Suppressor macrophage treated with lipopolysaccharide for 1 hour (primary cell): ENCODE results near the gene JAG1.
A peak's percentile ranks its signal among the peaks of the same experiment; 100 is the strongest.

ENCODE experiments used
- DNase-seq, 3 donors: peaks; one replicate each; pipeline ENCODE4 v3.0.0-alpha.2; 2020 to 2022

The JAG1 gene

GRCh38 chr20:10673842-10674683 lies at the start of gene JAG1:
JAG1 (minus strand) TSS chr20:10673999; CDS start chr20:10673530, 469 bp downstream.
- peak; percentile 97 to 98 (median 98) for DNase-seq

- DNase-seq = no peak
Measured at GRCh38 chr20:10721976-10722375, 48.2 kb upstream of the JAG1 start.

DNA sequence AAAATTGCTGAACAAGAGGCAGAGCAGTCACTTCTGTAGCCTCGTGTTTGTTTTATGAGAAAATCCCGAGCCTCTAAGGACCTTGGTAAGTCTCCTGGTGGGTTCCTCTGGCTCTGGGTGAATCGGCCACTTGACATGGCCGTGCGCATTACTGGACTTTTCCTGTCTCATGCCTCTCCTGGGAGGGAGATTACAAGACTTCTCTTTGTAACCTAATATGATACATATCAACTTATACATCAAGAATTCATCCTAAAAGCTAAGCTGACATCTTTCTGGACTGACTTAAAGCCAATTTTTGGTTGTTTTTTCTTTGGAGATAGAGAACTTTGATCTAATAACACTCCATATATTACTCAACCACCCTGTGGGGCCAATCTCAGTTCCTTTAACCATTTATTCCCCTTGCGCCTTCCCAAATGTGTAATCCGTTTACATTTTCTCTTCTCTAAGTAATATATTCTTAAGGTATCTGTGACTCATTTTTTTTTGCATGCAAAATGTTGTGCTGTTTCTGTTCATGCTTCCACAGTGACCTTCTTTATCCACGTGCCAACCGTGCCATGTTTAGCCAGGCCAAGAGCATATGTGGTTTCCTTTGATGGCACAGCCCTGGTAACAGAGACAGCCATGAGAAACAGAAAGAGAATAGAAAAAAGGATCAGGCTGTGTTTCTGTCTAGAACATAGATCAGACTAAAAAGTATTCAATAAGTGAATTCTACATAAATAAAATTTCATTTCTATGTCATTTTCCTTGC lies 47.5 kb upstream of the JAG1 start:
- no peak for DNase-seq

DNA sequence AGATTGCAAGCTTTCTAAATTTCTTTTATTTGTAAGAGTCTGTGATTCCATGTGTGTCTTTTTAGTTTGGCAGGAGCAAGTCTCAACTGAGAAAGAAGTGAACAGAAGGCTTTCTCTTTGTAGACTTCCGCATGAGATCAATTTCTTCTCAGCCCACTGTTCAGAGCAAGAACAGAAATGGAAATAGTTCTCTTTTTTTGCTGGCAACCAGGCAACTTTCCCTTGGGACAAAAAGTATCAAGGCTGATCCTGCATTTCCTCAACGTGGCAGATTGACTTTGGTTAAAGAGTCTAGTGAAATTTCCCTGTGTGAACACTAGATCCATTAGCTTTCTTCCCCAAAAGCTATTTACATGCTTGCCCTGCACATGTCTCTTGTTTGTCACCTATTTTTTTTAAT lies 46.8 kb upstream of the JAG1 start:
- DNase-seq = peak in 1 of 3 donors; percentile 10

DNA sequence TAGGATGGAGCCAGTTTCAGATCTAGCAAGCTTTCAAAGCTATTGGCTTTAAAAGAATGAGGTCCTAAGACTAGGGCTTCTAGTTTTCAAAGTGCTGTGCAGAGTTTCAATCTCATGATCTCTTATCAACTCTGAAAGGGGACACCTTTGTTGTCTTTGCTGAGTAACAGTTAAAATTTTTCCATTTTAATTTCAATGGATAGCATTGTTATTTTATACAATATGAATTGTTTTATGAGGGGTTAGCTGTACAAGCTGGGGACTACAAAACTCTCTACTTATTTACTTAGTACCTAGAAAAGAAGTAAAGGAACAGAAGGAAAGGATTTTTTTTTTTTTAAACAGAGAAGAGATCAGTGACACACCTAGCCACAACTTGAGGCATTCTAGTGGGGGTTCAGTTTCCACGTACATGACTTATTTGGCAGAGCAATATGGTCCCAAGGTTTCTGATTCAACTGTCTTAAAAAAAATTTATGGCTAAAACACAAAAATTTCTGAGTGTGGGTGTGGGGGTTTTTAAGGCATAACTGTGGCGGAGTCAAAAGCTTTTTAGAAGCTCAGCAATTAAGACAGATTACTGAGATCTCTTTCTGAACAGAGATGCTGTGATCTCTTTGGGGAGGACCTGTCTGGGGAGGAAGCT lies 46.1 kb upstream of the JAG1 start:
- DNase-seq = no peak

DNA sequence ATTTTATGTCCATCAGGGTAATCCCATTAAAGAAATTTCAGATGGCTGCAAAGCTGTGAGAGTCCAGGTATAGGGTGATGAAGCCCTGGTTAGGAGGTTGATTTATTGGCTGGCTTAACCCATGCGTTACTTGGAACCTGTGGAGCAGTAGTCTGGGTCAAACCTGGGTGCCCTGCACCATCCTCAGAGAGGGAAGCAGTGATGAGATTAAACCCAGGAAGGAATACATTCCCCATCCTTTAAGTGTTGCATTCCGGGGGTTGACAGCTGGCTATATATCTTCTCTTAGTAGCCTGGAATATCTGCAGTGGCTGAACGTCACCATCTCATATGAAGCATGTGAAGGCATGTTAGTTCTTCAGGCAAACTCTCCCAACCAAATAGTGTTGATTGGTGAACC lies 44.9 kb upstream of the JAG1 start:
- DNase-seq = no peak

- DNase-seq = no peak
Measured at GRCh38 chr20:10716855-10717254, 43.1 kb upstream of the JAG1 start.

DNA sequence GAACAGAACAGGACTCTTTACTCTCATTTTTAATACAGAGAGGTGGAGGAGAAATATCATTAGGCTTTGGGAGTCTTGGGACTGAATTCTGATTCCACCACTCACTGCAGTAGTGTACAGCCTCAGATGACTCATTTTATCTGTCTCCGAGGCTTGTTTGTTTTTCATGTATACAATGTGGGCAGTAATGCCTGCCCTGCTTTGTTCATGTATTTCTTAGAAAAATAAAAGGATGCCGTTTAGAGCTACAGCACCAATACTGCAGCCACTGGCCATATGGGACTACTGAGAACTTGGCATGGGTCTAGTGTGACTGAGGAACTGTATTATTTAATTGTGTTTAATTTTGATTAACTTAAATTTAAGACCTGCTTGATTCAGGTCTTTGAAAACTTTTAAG lies 41.2 kb upstream of the JAG1 start:
- no peak for DNase-seq

DNA sequence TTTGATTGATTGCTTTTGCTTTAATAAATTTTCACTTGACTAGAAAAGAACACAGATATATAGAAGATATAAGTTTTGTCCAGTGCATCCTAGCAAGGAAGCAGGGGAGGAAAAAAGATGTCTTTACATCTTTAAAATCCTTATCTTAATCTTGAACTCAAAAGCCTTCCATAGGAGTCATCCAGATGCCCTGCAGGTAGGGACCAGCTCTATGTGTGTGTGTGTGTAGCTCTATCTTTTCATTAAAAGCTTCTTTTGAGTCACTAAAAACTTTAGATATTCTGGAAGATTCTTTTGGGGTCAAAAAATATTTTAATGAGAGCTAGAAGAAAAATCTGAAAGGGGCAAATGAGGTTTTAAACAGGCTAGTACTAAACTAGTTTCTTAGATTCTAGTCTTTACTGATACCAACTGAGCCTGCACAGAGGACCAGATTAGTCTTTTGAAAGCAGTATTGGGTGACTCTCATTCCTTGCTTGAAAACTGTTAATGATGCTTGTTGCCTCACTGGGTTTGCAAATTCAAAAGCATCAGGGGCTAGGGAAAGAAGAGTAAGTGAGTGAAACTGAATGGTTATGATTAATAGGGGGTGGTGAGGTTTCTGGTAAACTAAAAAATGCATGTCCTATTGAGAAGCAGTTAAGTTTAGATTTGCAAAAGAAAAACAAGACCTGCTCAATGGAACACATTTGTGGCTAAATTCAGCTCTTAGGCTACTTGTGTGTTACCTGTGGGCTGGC lies 40.6 kb upstream of the JAG1 start:
- DNase-seq = no peak

DNA sequence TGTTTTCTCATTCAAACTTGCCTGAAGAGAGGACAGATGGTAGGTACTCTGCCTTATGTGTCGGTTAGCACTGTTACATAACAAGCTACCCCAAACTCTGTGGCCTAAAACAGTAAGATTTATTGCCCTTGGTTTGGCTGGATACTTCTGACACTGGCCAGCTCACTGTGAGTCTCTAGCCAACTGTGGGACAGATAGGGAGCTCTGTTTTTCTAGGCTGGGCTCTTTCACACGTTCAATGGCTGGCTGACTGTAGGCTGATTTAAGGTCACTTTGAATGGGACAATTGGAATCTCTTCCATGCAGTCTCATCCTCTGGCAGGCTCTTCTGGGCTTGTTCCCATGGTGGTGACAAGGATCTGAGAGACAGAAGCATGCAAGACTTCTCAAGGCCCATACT lies 39.4 kb upstream of the JAG1 start:
- DNase-seq = no peak

- no peak for DNase-seq
Measured at GRCh38 chr20:10711903-10712451, 38.2 kb upstream of the JAG1 start.

- DNase-seq = no peak
Measured at GRCh38 chr20:10710991-10711775, 37.4 kb upstream of the JAG1 start.

DNA sequence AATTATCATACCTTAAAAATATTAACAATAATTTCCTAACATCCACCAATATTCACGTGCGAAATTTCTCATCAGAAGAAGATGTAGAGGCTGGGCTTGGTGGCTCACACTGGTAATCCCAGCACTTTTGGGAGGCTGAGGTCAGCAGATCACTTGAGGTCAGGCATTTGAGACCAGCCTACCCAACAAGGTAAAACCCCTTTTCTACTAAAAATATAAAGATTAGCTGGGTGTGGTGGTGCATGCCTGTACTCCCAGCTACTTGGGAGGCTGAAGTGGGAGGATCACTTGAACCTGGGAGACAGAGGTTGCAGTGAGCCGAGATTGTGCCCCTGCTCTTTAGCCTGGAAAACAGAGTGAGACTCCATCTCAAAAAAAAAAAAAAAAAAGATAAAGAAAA lies 36.1 kb upstream of the JAG1 start:
- no peak for DNase-seq

DNA sequence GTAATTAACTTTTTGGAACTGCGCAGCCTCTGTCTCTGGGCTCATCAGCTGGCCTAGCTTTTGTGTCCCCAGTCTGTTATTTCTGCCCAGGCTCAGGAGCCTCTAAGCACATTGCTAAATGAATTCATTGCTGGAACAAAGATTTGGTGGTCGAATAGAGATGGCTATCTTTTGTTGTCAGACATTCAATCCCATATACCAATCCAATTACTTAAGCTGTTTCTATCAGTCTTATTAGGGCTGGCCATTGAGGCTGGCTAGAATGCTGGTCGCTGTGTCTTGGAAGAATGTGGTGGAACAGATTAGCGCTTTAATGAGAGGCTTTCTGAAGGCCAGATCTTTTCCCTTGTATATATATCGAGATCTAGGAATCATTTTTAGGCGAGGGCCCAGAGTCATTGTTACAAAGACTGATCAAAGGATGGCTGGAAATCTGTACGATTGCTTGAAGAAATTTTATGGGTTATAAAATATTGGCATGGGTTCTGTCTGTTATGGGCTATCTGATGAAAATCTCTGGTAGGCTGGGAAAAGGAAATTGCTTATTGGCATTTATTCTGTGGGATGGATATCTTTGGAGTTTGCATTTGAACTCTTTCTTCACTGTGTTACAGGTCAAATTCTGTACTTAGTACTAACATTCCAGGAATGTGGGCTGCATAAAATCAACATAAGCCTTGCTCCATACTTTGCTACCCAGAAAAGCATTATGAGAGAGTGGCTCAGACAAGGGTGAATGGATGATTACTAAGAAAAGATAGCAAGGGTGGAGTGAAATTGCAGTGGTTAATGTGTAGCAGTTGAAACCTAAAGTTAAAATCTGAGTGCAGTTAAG lies 34.8 kb upstream of the JAG1 start:
- no peak for DNase-seq

GRCh38 chr20:10707791-10708190 lies 34.0 kb upstream of the JAG1 start:
- DNase-seq = no peak

DNA sequence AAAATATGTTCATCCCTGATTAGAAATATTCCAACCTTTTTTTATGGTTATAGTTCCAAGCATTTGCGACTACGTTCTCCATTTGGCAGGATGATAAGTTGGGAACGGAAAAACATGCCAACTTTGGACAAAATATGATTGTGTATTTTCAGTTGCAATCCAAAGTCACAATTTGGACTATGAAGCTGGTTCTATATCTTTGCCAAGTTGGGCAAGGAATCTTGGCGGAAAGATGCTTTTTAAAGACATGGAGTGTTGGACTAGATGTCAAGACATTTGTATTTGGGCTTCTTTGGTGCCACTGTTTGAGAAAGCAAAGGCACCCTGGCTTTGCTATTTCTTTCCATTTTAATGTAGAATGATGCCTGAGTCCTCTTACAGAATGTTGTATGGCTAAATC lies 33.3 kb upstream of the JAG1 start:
- DNase-seq = no peak

DNA sequence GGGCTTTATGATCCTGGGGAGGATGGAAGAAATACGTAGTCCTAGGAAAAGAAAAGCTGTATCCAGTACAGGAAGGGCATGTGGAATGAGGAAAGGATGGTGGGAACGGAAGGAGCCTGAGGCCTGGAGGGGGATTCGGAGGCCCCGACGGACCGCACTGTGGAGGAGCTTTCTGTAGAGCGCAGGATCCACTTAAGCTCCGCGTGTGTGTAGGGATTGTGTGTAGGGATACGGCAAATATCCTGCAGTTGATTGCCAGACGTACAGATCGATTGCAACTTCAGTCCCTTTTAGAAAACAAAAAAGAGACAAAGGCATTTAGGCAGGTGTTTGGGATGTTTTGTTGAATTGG lies 32.6 kb upstream of the JAG1 start:
- DNase-seq = no peak

GRCh38 chr20:10705801-10706459 lies 32.1 kb upstream of the JAG1 start:
- no peak for DNase-seq

- no peak for DNase-seq
Measured at GRCh38 chr20:10701607-10702006, 27.8 kb upstream of the JAG1 start.

DNA sequence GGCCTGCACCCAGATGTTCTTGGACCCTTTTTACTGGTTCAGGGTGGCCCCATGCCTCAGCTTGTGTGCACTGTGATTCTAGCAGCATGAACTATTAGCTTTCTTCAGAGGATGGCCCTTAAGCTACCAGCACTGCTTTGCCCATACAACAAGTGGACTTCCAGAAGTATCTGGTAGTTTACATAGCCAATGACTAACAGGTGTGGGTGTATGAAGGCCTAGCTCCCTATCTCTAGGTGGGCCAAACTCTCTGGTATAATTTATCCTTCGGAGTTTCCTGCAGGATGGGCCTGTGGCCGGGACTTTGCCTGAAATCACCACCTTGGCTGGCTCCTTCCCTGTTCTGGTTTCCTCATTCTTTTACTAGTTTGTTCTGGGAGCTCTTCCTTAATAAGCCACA lies 26.1 kb upstream of the JAG1 start:
- DNase-seq = no peak

DNA sequence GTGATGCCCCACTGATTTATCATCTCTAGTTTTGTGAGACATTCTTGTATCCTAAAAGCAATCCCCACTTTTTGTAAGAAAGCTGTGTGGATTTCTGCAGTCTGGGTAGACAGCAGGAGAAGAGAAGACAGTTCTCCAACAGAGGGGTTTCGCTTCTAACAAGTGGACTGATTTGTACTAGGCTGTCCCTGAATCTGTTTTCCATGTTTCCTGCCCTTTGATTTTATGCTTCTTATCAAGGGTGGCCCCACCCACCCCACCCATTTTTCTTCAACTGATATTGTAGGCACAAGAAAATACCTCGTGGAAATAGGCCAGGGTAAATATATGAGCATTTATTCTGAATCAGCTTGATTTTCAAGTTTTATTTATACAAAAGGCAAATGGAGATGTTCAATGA lies 25.7 kb upstream of the JAG1 start:
- DNase-seq = no peak
